IMR-90 (cell line): ENCODE results near the gene IL21R. TPM values are rescaled to one million over a fixed set of nuclear protein-coding genes. Genes with fewer than 3 reads are reported as not detected.

Source experiments
- SMC3 ChIP-seq: fragments of 150-350 bp; IDR thresholded peaks from 2 replicates; pipeline ENCODE4 v1.6.1; 2016; ENCODE audit warnings: low read depth, mild to moderate bottlenecking, antibody characterized with exemption, low read length, moderate library complexity
- polyA plus RNA-seq, 3 experiments: library from polyadenylated mRNA; depleted of rRNA; stranded (reverse); fragments of >200 nt; gene quantifications; 2 replicates each; pipeline ENCODE4 v1.2.3, GENCODE V29; 2012; ENCODE audit warnings: low replicate concordance in 1 of 3
- total RNA-seq: library from RNA; depleted of rRNA; stranded (reverse); fragments of >200 nt; gene quantifications from 2 replicates; pipeline ENCODE4 v1.2.3, GENCODE V29; 2012
- TF ChIP-seq, protein P1 (sequence below): fragments of 150-350 bp; IDR thresholded peaks from 2 replicates; pipeline ENCODE4 v1.6.1; 2017; ENCODE audit warnings: mild to moderate bottlenecking, antibody characterized with exemption, low read length, low read depth

Gene IL21R
- total and polyA plus RNA-seq, 2 of the 4 experiments (the other 2 are of a cell fraction) = 0.72 to 0.97 TPM

DNA sequence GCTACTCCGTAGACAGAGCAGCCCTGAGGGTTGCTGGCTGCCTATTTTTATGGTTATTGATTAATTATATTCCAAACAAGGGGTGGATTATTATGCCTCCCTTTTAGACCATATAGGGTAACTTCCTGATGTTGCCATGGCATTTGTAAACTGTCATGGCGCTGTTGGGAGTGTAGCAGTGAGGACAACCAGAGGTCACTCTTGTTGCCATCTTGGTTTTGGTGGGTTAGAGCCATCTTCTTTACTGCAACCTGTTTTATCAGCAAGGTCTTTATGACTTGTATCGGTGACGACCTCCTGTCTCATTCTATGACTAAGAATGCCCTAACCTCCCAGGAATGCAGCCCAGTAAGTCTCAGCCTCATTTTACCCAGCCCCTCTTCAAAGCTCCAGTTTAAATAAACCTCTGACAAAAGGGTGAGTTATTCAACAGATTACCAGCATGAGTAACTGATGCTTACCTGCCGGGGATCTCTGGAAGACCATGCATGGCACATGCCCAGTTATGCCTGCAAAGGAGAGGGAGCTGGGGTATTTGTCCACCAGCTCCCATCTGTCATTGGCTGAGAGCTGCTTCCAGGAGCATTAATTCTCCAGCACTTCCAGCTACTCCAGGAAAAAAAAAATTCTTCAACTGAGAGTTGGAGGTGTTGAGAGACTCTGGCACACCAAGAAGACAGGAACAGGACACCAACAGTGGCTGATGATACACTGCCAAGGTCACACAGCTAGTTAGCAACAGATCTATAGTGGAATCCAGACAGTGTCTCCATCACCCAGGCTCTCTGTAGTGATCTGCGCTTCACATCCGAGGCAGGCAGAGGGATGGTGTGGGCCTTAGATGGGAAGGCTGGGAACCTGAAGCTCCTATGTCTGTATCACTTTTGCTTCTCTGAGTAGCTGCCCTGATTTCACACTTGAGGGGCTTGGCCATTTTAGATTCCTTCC, 36.6 kb upstream of the IL21R start (continued):
- no peak for TF ChIP-seq SMC3
- TF ChIP-seq, protein P1, sequence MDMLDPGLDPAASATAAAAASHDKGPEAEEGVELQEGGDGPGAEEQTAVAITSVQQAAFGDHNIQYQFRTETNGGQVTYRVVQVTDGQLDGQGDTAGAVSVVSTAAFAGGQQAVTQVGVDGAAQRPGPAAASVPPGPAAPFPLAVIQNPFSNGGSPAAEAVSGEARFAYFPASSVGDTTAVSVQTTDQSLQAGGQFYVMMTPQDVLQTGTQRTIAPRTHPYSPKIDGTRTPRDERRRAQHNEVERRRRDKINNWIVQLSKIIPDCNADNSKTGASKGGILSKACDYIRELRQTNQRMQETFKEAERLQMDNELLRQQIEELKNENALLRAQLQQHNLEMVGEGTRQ = no peak
